VCaP (cell line): ENCODE data around the gene MPV17.
A peak's percentile ranks its signal among the peaks of the same experiment; 100 is the strongest.

ENCODE experiments used
- H3K27ac ChIP-seq: fragments of 450-650 bp; 2 replicates; pipeline ENCODE4 v1.5.1; 2017
- CTCF ChIP-seq: fragments of 450-650 bp; conservative IDR thresholded peaks from 2 replicates; pipeline ENCODE4 v1.5.1; 2017; ENCODE audit warnings: mild to moderate bottlenecking, moderate library complexity

MPV17 gene

GRCh38 chr2:27290549-27290948 lies 32.3 kb downstream of the MPV17 start:
- peak overlapping the region; percentile 99; the same call in 1 of the 2 replicates for H3K27ac ChIP-seq

GRCh38 chr2:27288610-27289009 lies 34.3 kb downstream of the MPV17 start:
- H3K27ac ChIP-seq = peak overlapping the region; percentile 99
- TF ChIP-seq CTCF = no peak

More at GRCh38 chr2:27290549-27290948, 32.3 kb downstream of the MPV17 start:
- no peak for TF ChIP-seq CTCF

- no peak for TF ChIP-seq CTCF
- no peak overlapping the region for H3K27ac ChIP-seq
Observed at GRCh38 chr2:27285481-27285880, 37.4 kb downstream of the MPV17 start.

- TF ChIP-seq CTCF = no peak
- H3K27ac ChIP-seq = no peak overlapping the region
Observed at GRCh38 chr2:27284996-27285395, 37.9 kb downstream of the MPV17 start.

- no peak for TF ChIP-seq CTCF
- peak overlapping the region; percentile 11; the same call in 1 of the 2 replicates for H3K27ac ChIP-seq
Observed at GRCh38 chr2:27282892-27283291, 40.0 kb downstream of the MPV17 start.

GRCh38 chr2:27281855-27282559 lies 40.9 kb downstream of the MPV17 start, which contains the start of gene TRIM54:
Gene TRIM54 (plus strand): TSS chr2:27282429. CDS start chr2:27282732, 303 bp downstream.
- TF ChIP-seq CTCF = no peak
- H3K27ac ChIP-seq = peak within 1 kb of the TSS; percentile 11; the same call in 1 of the 2 replicates

GRCh38 chr2:27281442-27281841 lies 41.5 kb downstream of the MPV17 start:
- TF ChIP-seq CTCF = no peak
- no peak overlapping the region for H3K27ac ChIP-seq
